ENCODE data around the gene MED26.
A peak's percentile ranks its signal among the peaks of the same experiment; 100 is the strongest.

Gene MED26

DNA sequence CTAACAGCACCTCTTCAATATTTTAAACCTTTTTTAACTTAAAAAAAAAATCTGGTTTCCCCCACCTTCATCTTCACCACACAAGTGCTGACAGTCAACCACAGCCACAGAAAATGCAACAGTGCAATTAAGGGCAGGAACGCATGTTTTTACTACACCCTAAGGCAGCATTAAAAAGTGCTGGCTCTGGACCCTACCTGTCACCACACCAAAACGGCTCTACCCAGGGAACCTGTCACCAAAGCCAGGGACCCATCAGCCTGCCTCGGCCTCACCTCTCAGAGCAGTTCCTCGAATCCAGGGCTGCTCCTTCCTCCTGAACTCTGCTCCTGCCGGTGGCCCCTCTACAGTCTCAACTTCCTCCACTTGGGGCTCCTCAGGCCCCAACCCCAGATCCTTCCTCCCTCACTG lies 33.3 kb downstream of the MED26 start:
- Histone ChIP-seq H3K27me3 (no peaks in the 10 kb centered on the region), H3K36me3 (no peaks in the 10 kb centered on the region), H3K27ac (peak overlapping the region; percentile 59), H3K4me1 (ENCODE audit: control insufficient read depth in 1 of 2, insufficient read depth in 1 of 2, low read depth in 1 of 2, low read length in 1 of 2) (peaks cover 29 to 39% of the 10 kb centered on the region in 2 experiments), H3K4me3 (ENCODE audit: low read depth in 1 of 2, low read length in 1 of 2) (no peak overlapping the region), H3K9me3 (no peaks in the 10 kb centered on the region)
- TF ChIP-seq, protein P1, sequence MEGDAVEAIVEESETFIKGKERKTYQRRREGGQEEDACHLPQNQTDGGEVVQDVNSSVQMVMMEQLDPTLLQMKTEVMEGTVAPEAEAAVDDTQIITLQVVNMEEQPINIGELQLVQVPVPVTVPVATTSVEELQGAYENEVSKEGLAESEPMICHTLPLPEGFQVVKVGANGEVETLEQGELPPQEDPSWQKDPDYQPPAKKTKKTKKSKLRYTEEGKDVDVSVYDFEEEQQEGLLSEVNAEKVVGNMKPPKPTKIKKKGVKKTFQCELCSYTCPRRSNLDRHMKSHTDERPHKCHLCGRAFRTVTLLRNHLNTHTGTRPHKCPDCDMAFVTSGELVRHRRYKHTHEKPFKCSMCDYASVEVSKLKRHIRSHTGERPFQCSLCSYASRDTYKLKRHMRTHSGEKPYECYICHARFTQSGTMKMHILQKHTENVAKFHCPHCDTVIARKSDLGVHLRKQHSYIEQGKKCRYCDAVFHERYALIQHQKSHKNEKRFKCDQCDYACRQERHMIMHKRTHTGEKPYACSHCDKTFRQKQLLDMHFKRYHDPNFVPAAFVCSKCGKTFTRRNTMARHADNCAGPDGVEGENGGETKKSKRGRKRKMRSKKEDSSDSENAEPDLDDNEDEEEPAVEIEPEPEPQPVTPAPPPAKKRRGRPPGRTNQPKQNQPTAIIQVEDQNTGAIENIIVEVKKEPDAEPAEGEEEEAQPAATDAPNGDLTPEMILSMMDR (IDR thresholded peaks at IDR 0.05) = no peak

DNA sequence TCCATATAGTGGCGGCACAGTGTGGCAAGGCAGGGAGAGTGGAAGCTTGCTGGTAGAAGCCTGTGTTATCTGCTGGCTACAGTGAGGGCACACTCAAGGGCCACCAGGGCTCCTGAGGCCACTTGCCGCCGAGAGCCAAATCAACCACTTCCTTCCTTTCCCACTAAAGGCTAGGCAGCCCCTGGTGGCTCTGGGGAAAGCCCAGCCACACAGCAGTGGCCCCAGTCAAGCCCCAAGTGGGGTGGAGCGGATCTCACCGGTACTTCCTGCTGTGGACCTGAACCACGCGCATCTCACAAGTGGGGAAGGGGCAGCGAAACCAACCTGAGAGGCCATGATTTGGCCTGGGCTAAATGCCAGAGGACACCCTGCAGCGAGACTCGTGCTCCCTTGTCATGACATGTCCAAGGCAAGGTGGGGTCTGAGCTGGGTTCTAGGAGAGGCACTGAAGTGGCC lies 33.8 kb downstream of the MED26 start:
- H3K27me3 ChIP-seq = no peaks in the 10 kb centered on the region
- TF ChIP-seq, protein P1 (IDR thresholded peaks at IDR 0.05) = no peak
- peaks cover 32 to 43% of the 10 kb centered on the region in 2 experiments for H3K4me1 ChIP-seq (ENCODE audit: control insufficient read depth in 1 of 2, insufficient read depth in 1 of 2, low read depth in 1 of 2, low read length in 1 of 2)
- H3K27ac ChIP-seq = peak overlapping the region; percentile 59
- H3K9me3 ChIP-seq = no peaks in the 10 kb centered on the region
- no peaks in the 10 kb centered on the region for H3K36me3 ChIP-seq
- no peak overlapping the region for H3K4me3 ChIP-seq (ENCODE audit: low read depth in 1 of 2, low read length in 1 of 2)

DNA sequence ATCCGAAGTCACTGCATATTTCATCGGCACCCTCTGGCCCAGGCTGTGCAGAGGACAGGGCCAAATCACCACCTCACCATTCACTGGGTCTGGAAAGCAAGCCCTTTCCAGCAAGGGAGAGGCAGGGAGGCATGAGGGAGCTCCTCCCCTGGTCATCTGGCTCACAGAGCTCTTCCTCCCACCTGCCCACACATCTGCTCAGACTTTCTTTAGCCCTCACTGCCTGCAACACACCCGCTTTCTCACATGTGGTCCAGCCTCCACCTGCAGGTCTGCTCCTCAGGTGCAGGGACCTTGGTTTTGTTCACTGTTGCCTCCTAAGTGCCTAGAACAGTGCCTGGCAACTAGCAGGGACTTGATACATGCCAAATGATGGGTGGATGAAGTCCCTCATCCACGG lies 34.8 kb downstream of the MED26 start:
- peaks cover 42 to 53% of the 10 kb centered on the region in 2 experiments for H3K4me1 ChIP-seq (ENCODE audit: control insufficient read depth in 1 of 2, insufficient read depth in 1 of 2, low read depth in 1 of 2, low read length in 1 of 2)
- H3K9me3 ChIP-seq = no peaks in the 10 kb centered on the region
- no peaks in the 10 kb centered on the region for H3K27me3 ChIP-seq
- H3K27ac ChIP-seq = no peak overlapping the region
- no peaks in the 10 kb centered on the region for H3K36me3 ChIP-seq
- no peak overlapping the region for H3K4me3 ChIP-seq (ENCODE audit: low read depth in 1 of 2, low read length in 1 of 2)
- TF ChIP-seq, protein P1 (IDR thresholded peaks at IDR 0.05) = no peak

DNA sequence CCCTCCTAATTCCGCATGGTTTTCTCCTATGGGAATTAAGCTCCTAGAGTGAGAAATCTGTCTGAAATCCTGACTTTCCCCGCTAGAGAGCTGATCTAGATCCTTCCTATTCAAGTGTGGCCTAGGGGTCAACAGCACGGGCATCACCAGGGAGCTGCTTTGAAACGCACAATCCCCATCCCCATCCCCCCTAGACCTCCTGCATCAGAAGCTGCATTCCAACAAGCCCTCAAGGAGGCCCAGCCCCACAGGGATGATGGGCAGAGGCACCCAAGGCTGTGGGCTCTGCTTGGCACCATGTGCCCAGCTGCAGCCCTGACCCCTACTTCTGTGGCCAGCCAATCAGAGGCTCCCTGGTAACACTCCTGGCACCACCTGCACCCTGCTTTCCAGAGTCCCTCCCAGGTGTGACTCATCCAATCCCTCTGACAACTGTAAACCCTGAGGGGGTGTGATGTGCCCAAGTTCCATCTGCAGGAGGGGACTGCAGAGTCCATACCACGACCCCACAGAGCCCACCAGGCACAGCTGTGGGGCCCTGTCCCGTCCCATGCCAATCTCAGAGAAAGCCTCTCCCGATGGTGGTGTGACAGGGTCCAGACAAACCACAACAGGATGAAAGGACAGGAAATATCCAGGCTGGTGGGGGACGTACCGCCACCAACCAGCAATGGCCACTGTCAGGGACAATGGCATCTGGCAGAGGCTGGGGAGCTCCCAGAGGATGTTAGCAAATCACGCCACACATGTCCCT lies 36.0 kb downstream of the MED26 start:
- Histone ChIP-seq H3K36me3 (no peaks in the 10 kb centered on the region), H3K27ac (no peak overlapping the region), H3K4me3 (ENCODE audit: low read depth in 1 of 2, low read length in 1 of 2) (no peak overlapping the region), H3K4me1 (ENCODE audit: control insufficient read depth in 1 of 2, insufficient read depth in 1 of 2, low read depth in 1 of 2, low read length in 1 of 2) (peaks cover 54 to 65% of the 10 kb centered on the region in 2 experiments), H3K27me3 (no peaks in the 10 kb centered on the region), H3K9me3 (no peaks in the 10 kb centered on the region)
- TF ChIP-seq, protein P1 (IDR thresholded peaks at IDR 0.05) = no peak

DNA sequence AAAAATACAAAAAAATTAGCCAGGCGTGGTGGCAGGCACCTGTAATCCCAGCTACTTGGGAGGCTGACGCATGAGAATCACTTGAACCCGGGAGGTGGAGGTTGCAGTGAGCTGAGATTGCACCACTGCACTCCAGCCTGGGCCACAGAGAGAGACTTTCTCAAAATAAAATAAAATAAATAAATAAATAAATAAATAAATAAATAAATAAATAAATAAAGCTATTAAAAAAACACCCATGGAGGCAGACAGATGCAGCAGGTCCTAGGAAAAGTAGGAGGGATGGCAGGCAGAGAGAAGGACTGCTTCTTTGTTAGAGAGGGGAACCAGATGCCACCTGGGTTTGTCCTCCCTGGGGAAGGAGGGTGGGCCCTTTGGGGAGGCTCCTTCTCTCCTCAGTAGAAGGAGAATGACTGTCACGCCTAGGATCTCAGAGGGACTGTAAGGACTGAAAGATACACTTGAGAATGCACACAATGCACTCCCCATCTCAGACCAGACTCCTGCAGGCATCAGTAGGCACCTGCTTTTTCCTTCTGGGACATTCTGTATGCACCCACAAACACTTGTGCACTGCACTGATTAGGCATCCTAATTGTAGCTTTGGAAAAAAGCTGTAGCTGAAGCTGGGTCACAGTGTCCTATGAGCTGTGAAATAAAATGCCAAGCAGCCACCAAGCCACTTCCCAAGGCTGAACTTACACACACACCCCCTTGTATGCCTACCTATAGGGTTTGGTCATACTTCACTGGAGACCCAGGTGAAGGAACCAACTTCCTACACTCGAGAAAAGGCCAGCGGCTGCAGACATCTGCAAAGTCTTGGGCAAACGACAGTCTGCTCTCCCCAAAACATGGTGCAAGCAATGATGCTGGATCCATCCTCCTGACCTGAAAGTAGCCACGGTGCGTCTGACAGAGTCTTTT lies 36.9 kb downstream of the MED26 start:
- TF ChIP-seq, protein P1 (IDR thresholded peaks at IDR 0.05) = no peak
- no peak overlapping the region for H3K4me3 ChIP-seq (ENCODE audit: low read depth in 1 of 2, low read length in 1 of 2)
- H3K27me3 ChIP-seq = no peaks in the 10 kb centered on the region
- no peak overlapping the region for H3K27ac ChIP-seq
- no peaks in the 10 kb centered on the region for H3K36me3 ChIP-seq
- H3K4me1 ChIP-seq (ENCODE audit: control insufficient read depth in 1 of 2, insufficient read depth in 1 of 2, low read depth in 1 of 2, low read length in 1 of 2) = peaks cover 62 to 73% of the 10 kb centered on the region in 2 experiments
- H3K9me3 ChIP-seq = no peaks in the 10 kb centered on the region

Data from neutrophil (primary cell).